Measurements from ENCODE around the gene CAP2. TPM values are rescaled to one million over a fixed set of nuclear protein-coding genes. Genes with fewer than 3 reads are reported as not detected.

Gene CAP2
- total and polyA plus RNA-seq, 2 experiments from 2014 or later, result 4.8 to 22.5 TPM

- in situ Hi-C loops (cut with MboI), result no loop called here
- Histone ChIP-seq H3F3A (ENCODE audit: insufficient read depth) (no peaks in the 10 kb centered on the region), H3K9me2 (ENCODE audit: insufficient read depth) (no peaks in the 10 kb centered on the region), H3K9ac (no peak overlapping the region), H3K27me3 (replicated peaks; ENCODE audit: insufficient read depth) (no peaks in the 10 kb centered on the region), H2AFZ (no peak overlapping the region), H3K36me3 (ENCODE audit: low read depth) (no peaks in the 10 kb centered on the region), H3K4me3 (no peak overlapping the region), H3K4me2 (ENCODE audit: unreplicated experiment) (no peak overlapping the region), H3K4me1 (ENCODE audit: insufficient read depth) (no peaks in the 10 kb centered on the region), H3K9me3 (ENCODE audit: low read depth) (no peaks in the 10 kb centered on the region), H3K27ac (no peak overlapping the region), H4K20me1 (ENCODE audit: insufficient read depth) (no peaks in the 10 kb centered on the region), H3K79me2 (ENCODE audit: insufficient read depth) (no peaks in the 10 kb centered on the region)
- 91% methylated on average over 10 of the region's 10 CpGs for WGBS, 2 experiments (ENCODE audit: low coverage in 1 of 2, low lambda C conversion rate in 2 of 2, missing lambda C conversion rate in 2 of 2)
- DNase-seq, result no peak
- TF ChIP-seq EZH2phosphoT487 (IDR thresholded peaks at IDR 0.05; ENCODE audit: insufficient read depth, low read depth) (no peak), EZH2 (IDR thresholded peaks at IDR 0.05; ENCODE audit: insufficient read depth, poor library complexity, severe bottlenecking) (no peak)
Observed at GRCh38 chr6:17484201-17484849, 90.9 kb downstream of the CAP2 start.

- Histone ChIP-seq H3K27me3 (replicated peaks; ENCODE audit: insufficient read depth) (no peaks in the 10 kb centered on the region), H3K36me3 (ENCODE audit: low read depth) (no peaks in the 10 kb centered on the region), H3K79me2 (ENCODE audit: insufficient read depth) (no peaks in the 10 kb centered on the region), H3K4me1 (ENCODE audit: insufficient read depth) (no peaks in the 10 kb centered on the region), H4K20me1 (ENCODE audit: insufficient read depth) (no peaks in the 10 kb centered on the region), H2AFZ (no peak overlapping the region), H3K27ac (no peak overlapping the region), H3F3A (ENCODE audit: insufficient read depth) (no peaks in the 10 kb centered on the region), H3K4me2 (ENCODE audit: unreplicated experiment) (no peak overlapping the region), H3K9me3 (ENCODE audit: low read depth) (no peaks in the 10 kb centered on the region), H3K9me2 (ENCODE audit: insufficient read depth) (no peaks in the 10 kb centered on the region), H3K4me3 (no peak overlapping the region), H3K9ac (no peak overlapping the region)
- TF ChIP-seq EZH2phosphoT487 (IDR thresholded peaks at IDR 0.05; ENCODE audit: insufficient read depth, low read depth) (no peak), EZH2 (IDR thresholded peaks at IDR 0.05; ENCODE audit: insufficient read depth, poor library complexity, severe bottlenecking) (no peak)
- 75 to 79% methylated on average over 4 of the region's 4 CpGs for WGBS, 2 experiments (ENCODE audit: low coverage in 1 of 2, low lambda C conversion rate in 2 of 2, missing lambda C conversion rate in 2 of 2)
- in situ Hi-C loops (cut with MboI), result no loop called here
- no peak for DNase-seq
Observed at GRCh38 chr6:17485181-17485580, 91.8 kb downstream of the CAP2 start.

- Histone ChIP-seq H3K27me3 (replicated peaks; ENCODE audit: insufficient read depth) (no peaks in the 10 kb centered on the region), H3K36me3 (ENCODE audit: low read depth) (no peaks in the 10 kb centered on the region), H3K9ac (no peak overlapping the region), H3K4me1 (ENCODE audit: insufficient read depth) (no peaks in the 10 kb centered on the region), H3K4me2 (ENCODE audit: unreplicated experiment) (no peak overlapping the region), H3K4me3 (no peak overlapping the region), H3K27ac (no peak overlapping the region), H3K79me2 (ENCODE audit: insufficient read depth) (no peaks in the 10 kb centered on the region), H4K20me1 (ENCODE audit: insufficient read depth) (no peaks in the 10 kb centered on the region), H3K9me3 (ENCODE audit: low read depth) (no peaks in the 10 kb centered on the region), H3K9me2 (ENCODE audit: insufficient read depth) (no peaks in the 10 kb centered on the region), H2AFZ (no peak overlapping the region), H3F3A (ENCODE audit: insufficient read depth) (no peaks in the 10 kb centered on the region)
- 73 to 81% methylated on average over 2 of the region's 2 CpGs for WGBS, 2 experiments (ENCODE audit: low coverage in 1 of 2, low lambda C conversion rate in 2 of 2, missing lambda C conversion rate in 2 of 2)
- TF ChIP-seq EZH2 (IDR thresholded peaks at IDR 0.05; ENCODE audit: insufficient read depth, poor library complexity, severe bottlenecking) (no peak), EZH2phosphoT487 (IDR thresholded peaks at IDR 0.05; ENCODE audit: insufficient read depth, low read depth) (no peak)
- DNase-seq, result no peak
- in situ Hi-C loops (cut with MboI), result no loop called here
Observed at GRCh38 chr6:17485946-17486345, 92.6 kb downstream of the CAP2 start.

- no peaks in the 10 kb centered on the region for H3F3A ChIP-seq (ENCODE audit: insufficient read depth)
- H3K4me1 ChIP-seq (ENCODE audit: insufficient read depth), result no peaks in the 10 kb centered on the region
- H2AFZ ChIP-seq, result no peak overlapping the region
- no peaks in the 10 kb centered on the region for H3K36me3 ChIP-seq (ENCODE audit: low read depth)
- no peaks in the 10 kb centered on the region for H4K20me1 ChIP-seq (ENCODE audit: insufficient read depth)
- in situ Hi-C loops (cut with MboI), result no loop called here
- H3K27me3 ChIP-seq (replicated peaks; ENCODE audit: insufficient read depth), result no peaks in the 10 kb centered on the region
- H3K9ac ChIP-seq, result no peak overlapping the region
- H3K79me2 ChIP-seq (ENCODE audit: insufficient read depth), result no peaks in the 10 kb centered on the region
- H3K9me3 ChIP-seq (ENCODE audit: low read depth), result no peaks in the 10 kb centered on the region
- H3K27ac ChIP-seq, result no peak overlapping the region
- no peaks in the 10 kb centered on the region for H3K9me2 ChIP-seq (ENCODE audit: insufficient read depth)
- TF ChIP-seq EZH2phosphoT487 (IDR thresholded peaks at IDR 0.05; ENCODE audit: insufficient read depth, low read depth) (no peak), EZH2 (IDR thresholded peaks at IDR 0.05; ENCODE audit: insufficient read depth, poor library complexity, severe bottlenecking) (no peak)
- no peak overlapping the region for H3K4me2 ChIP-seq (ENCODE audit: unreplicated experiment)
- H3K4me3 ChIP-seq, result no peak overlapping the region
- WGBS, 2 experiments (ENCODE audit: low coverage in 1 of 2, low lambda C conversion rate in 2 of 2, missing lambda C conversion rate in 2 of 2), result 83 to 88% methylated on average over 4 of the region's 4 CpGs
- no peak for DNase-seq
Observed at GRCh38 chr6:17486680-17487079, 93.3 kb downstream of the CAP2 start.

Data from GM23248 (cell line).